ENCODE data around the gene CGB8.
"Not testable (repeated sequence)": the region's sequence is repeated elsewhere in the genome, so short reads cannot be mapped to it uniquely, and the experiment has no call there.

The CGB8 gene

DNA sequence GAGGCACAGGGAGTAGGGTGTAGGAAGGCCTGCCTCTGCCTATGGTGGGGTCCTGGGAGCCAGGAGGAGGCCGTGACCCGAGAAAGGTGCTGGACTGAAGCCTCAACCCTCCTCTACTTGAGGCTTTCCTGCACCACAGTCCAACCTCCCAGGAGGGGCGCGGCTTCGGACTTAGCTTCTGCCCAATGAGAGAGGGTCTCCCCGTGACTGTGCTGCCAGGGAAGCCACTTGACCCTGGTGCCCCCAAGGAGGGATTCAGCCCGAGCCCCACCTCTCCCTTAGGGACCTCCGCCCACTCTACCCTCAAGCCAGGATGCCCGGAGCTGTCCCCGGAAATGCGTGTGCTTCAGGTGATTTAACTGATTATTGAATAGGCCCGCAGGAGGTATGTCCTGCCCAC, at the start of gene CGB8:
Gene CGB8, minus strand, starts transcription at position 101 of the 400 bp plus-strand sequence. CDS start 372 bp downstream, outside the sequence.
- DNase-seq (ENCODE audit: low spot score): not testable (repeated sequence)

DNA sequence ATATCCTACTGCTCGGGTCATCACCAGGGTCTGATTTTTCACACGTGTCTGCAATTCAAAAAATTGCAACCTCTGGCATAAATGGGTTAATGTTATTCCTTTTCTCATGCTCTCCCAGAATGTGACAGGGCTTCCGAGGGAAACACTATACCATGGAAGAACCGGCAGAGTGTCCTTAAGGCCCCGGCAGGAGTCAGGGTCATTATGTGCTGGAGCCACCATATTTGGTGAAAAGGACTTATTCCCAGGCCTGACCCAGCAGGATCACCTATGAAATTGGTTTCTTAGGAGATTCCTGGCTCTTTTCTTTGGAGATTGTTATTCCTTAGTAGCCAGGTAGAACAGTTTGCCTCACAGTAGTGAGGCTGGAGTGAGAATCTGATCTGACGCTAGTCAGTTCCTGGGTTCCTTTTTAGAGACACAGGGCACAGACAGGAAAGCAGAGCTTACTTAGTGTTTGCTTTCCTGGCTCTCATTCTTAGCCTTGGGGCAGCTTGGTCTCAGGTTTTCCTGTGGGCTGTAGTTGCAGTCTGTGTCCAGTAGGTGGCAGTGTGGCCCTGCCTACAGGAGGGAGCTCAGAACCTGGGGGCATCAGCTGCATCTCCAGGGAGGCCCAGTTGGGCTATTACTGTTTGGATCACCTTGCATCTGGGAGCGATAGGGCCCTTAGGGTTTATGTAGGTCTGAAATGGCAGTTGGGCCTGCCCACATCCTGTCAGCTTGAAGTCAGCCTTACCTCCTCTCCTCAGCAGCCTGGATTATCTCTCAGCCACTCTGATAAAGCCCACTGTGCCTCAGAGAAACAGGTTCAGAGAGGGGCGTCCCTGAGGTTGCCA, 48.8 kb upstream of the CGB8 start:
- peak; percentile 84 for DNase-seq (ENCODE audit: low spot score)

DNA sequence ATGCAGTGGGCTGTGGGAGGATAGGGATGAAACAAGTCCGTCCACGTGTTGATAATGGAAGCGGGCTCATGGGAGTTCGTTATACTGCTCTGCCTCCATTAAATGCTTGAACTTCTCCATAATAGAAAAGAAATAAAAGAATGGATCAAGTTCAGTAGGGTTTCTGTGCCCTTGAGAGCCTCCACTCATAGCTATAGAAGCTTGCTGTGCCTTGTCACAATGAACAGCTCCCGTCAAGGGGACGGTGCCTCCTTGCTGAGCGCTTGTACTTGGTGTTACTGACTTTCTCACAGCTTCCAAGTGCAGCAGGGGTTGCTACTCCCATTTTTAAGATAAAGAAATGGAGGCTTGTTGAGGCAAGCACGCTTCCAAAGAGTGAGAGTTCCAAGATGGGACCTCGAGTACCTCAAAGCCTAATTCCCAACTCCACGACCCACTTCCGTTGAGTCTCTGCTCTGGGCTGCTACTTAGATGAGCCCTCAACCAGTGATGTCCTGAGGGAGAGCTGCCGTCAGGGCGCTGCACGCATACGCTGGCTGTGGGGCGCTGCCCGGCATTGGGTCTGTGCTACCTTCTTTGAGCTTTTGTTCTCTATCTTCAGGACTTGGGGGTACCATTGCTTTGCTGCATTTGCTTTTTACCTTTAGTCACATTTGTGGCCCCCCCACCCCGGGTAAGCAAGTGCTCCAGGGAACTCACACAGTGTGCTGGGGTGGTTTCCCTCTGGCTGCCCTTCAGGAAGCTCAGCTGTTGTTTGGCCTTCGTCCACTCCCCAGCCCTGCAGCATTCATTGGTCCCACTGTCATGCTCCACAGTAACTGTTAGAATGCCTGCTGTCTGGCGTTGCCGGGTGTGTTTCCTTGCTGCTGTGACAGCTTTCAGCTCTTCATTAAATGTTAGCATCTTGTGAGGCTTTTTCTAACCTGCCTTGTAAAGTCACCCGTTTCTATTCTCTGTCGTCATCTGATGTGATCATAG, 45.9 kb upstream of the CGB8 start:
- no peak for DNase-seq (ENCODE audit: low spot score)

DNA sequence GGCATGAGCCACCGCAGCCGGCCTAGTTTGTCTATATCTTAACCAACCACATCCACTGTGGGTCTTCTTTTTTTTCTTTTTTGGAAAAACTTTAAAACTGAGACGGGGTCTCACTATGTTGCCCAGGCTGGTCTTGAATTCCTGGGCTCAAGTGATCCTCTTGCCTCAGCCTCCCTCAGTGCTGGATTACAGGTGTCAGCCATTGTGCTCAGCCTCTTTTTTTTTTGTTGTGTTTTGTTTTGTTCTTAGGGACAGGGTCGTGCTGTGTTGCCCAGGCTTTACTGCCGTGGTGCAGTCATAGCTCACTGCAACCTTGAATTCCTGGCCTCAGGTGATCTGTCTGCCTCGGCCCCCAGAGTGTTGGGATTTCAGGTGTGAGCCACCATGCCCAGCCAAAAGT, 43.8 kb upstream of the CGB8 start:
- no peak for DNase-seq (ENCODE audit: low spot score)

DNA sequence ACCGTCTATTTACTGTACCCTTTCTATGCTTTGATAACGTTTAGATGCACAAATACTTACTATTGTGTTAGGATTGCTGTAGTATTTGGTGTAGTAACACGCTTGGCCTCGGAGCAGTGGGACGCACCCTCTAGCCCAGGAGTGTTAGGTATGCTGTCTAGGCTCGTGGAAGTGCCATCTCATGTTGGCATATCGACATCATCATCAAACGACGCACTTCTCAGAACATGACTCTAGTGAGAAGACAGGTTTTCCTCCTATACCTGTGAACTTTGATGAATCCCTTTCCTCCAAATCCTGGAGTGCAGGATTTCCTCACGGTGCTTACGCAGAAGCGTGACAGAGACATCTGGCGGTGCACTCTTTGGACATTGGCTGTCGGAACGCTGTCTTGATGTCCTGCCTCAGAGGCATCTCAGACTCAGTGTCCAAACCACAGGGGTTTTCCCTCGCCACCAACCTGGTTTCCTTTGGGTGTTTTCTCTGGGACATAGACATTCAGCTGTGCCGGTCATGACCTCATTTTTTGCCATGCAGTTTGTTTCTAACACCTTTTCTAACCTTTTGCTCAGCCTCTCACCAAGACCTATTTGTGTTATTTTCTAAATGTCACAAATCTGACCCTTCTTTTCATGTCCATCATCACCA, 42.6 kb upstream of the CGB8 start:
- DNase-seq (ENCODE audit: low spot score): no peak

DNA sequence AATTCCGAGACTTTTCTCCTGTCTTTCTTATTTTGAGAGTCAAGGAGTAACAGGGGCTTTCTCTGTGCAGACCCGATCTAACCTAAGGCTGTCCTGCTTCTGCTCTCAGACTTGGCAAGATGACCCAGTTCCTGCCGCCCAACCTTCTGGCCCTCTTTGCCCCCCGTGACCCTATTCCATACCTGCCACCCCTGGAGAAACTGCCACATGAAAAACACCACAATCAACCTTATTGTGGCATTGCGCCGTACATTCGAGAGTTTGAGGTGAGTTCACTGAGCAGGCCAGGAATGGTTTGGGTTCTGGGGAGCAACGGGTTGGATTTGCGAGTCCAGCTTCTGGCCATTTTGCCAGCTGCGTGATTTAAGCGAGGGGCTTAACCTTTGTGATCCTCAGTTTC, 37.4 kb upstream of the CGB8 start:
- DNase-seq (ENCODE audit: low spot score): no peak

DNA sequence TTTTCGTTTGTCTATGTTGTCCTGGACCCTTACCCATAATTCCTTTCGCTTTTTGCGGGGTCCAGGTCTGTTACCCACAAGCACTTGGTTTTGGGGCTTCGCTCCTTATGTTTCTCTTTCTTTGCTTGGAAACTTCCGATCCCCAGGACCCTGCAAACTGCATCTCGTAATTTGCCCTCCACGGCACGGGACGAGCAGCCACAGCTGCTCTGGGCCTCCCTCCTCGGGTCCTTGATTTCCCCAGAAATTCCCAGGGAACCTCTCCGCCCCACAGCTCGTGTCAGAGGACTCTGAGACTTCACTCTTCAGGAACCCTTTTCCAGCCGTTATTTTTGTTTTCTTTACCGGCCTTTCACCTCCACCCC, 36.9 kb upstream of the CGB8 start:
- DNase-seq (ENCODE audit: low spot score): no peak

DNA sequence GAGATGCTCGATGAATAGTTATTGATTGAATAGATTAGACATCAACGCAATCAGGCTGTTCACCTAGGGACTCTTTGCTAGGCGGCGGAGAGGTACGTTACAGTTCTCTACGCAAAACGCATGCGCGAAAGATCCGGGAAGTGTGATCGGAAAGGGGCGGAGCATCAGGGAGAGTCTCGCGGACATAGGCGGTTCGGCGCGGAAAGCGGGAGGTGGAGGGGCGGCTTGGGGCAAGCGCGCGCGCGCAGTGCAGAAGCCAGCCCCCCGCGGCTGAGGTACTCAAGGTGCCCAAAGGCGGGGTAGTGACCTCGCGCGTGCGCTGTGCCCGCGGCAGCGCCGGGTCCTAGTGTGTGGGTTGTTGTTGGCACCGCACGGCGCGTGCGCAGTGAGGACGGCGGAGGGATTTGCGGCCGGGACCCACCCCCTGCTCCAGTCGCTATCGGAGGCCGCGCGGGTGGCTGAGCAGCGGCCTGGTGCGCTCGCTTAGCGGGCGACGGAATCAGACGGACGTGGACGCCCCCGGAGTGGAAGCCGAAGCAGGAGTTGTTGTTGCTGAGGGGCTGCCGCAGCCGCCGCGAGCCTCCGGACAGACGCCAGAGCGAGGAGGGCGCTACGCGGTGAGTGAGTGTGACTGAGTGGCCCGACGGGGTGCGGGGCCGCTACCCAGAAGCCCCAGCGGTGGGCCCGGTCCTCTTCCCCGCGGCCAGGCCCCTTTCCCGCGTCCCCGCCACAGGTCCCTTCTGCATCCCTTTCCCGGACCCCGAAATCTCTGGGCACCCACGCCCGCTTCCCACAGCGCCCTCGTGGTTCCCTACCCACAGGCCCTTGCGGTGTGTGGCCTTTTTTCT, 36.3 kb upstream of the CGB8 start, which contains the start of gene SNRNP70:
Gene SNRNP70, plus strand, starts transcription at position 432 of the 848 bp plus-strand sequence. CDS start 964 bp downstream, outside the sequence.
- peak; percentile 100 for DNase-seq (ENCODE audit: low spot score)

DNA sequence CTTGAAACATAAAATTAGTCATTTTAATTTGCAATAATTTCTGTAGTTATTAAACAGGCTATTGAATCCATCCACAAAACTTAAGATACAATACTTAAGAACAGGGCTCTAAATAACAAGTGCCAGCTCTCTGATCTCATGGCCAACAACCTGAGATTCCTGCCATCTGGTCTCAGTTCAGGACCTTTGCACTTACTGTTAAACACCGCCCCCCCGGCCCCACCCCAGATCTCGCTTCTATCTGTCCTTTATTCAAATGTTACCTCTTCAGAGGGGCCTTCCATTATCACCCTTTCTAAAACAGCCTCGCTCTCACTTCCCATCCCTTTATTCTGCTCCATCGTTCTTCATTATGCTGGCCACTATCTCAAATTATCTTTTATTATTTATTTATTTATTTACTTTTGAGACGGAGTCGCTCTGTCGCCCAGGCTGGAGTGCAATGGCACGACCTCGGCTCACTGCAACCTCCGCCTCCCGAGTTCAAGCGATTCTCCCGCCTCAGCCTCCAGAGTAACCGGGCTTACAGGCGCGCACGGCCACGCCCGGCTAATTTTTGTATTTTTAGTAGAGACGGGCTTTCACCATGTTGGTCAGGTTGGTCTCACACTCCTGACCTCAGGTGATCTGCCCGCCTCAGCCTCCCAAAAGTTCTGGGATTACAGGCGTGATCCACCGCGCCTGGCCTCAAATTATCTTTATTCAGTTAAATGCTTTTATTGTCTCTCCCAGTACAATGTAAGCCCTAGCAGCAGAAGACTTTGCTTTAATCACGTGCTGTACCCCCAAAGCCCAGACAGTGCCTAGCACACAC, 35.5 kb upstream of the CGB8 start:
- no peak for DNase-seq (ENCODE audit: low spot score)

DNA sequence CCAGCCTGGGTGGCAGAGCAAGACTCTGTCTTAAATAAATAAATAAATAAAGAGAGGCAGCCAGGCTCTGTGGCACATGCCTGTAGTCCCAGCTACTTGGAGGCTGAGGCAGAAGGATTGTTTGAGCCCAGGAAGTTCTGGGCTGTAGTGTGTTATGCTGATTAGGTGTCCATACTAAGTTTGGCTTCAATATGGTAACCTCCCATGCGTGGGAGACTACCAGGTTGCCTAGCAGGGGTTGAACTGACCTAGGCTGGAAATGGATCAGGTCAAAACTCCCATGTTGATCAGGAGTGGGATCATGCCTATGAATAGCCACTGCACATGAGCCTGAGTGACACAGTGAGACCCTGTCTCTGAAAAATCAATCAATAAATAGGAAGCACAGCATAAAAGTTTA, 32.4 kb upstream of the CGB8 start:
- DNase-seq (ENCODE audit: low spot score): no peak

DNA sequence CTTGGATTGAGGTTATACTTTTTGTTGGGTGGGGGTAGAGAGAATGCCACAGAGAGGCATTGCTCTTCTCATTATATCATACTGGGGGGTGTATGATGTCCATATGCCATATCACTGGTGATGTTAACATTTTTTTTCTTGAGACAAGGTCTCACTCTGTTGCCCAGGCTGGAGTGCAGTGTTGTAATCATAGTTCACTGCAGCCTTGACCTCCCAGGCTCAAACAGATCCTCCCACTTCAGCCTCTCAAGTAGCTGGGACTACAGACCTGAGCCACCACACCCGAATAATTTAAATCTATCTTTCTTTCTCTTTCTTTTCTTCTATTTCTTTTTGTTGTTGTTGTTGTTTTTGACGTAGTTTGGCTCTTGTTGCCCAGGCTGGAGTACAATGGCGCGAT, 31.5 kb upstream of the CGB8 start:
- no peak for DNase-seq (ENCODE audit: low spot score)

DNA sequence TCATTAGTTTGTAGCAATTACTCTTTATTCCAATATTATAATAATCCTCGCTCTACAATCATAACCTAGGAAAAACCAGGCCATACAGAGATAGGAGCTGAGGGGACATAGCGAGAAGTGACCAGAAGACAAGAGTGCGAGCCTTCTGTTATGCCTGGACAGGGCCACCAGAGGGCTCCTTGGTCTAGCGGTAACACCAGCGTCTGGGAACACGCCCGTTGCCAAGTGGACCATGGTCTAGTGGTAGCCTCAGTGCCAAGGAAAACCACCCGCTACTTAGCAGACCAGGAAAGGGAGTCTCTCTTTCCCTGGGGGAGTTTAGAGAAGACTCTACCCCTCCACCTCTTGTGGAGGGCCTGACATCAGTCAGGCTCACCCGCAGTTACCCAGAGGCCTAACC, 26.0 kb upstream of the CGB8 start:
- not testable (repeated sequence) for DNase-seq (ENCODE audit: low spot score)

DNA sequence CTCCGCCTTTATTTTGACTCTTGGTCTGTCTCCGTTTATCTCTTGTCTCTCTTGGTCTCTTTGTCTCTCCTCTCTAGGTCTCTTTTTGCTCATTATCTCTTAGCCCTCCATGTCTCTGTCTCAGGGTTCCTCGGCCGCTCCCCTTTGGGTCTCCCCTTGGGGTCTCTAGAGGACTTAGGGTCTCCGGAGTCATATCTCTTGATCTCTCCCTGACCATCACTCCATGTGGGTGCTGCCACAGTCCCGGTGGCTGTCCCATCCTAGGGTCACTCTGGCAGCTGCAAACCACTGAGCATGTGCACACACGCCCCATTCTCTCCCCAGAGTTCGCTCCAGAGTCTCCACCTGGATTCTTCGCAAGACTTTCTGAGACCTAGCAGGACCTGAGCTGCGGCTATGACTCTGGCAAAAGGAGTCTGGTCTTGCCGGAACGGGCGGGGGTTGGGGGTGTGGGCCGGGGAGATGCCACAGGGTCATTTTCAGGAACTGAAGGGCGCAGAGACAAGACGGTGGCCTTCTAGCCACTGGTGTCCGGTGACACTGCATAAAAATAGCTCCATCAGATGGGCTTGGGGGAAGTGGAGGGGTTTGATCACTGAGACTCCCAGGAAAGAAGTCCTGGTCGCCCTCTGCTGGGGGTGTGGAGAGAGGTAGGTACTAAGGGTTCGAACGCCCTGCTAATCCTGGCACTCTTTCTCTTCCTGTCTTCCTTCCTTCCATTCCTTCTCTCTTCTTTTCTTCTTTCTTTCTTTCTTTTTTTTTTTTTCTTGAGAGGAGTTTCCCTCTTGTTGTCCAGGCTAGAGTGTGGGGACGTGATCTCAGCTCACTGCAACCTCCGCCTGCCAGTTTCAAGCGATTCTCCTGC, 24.8 kb upstream of the CGB8 start:
- no peak for DNase-seq (ENCODE audit: low spot score)

DNA sequence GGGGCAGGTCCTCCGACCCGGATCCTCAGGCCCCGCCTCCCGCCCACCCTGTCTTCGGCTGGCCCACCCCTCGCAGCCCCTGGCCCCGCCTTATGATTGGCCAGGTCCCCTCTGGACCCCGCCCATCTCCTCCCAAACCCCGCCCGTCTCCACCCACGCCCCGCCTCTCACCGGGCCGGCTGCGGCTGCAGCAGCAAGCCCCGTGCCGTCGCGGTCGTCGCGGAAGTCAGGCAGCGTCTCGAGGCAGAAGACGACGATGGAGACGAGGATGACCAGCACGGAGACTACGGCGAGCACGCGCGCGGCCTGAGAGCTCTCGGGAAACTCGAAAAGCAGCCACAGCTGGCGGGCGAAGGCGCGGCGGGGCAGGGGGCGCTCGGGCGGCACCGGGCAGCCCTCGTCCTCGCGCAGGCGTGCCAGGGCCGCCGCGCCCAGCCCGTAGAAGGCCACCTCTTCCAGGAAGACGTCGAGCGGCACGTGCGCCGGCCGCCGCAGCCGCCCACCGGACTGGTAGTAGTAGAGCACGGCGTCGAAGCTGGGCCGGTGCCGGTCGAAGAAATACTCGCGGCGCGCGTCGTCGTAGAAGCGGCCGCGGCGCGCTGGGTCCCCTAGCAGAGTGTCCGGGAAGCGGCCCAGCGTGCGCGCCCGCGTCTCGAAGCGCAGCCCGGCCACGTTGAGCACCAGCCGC, 23.1 kb upstream of the CGB8 start:
- no peak for DNase-seq (ENCODE audit: low spot score)

DNA sequence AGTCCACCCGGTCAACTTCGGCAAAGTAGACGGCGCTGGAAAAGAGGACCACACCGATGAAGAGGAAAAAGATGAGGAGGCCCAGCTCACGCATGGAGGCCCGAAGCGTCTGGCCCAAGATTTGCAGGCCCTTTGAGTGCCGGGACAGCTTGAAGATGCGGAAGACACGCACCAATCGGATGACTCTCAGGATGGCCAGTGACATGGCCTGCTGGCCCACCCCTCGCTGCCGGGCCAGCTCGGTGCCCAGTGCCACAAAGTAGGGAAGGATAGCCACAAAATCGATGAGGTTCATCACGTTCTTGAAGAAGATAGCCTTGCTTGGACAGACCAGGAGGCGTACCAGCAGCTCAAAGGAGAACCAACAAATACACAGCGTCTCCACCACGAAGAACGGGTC, 21.5 kb upstream of the CGB8 start:
- no peak for DNase-seq (ENCODE audit: low spot score)

DNA sequence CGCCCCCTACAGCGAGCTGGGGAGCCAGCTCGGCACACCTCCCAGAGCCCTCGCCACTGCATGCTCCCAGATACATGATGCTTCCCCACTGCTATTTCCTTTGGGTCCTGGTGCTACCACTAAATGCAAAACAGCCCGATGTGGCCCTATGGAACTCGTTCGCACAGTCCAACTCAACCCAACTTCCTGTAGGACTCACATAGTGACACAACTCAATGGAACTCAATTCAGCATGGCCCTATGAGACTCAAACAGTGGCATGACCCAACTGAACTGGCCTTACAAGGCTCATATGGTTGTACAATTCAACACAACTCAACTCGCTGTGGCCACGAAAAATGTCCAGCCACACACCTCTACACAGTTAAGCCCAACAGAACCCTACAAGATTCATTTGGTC, 20.1 kb upstream of the CGB8 start:
- no peak for DNase-seq (ENCODE audit: low spot score)

DNA sequence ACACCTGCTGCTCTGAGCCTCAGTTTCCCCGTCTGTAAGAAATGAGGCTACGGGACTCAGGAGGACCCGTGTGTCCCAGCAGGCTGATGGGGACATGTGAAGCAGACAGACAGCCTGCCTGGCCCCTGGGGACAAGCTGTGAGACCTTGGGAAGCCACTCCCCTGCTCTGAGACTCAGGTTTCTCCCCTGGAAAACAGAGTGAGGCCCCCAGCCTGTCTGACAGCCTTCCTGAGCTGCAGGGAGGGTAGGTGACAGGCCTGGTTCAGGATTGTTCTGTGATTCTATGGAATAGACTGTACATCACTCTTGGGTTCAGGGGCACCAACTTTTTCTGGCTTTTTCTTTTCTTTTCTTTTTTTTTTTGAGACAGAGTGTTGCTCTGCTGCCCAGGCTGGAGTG, 18.6 kb upstream of the CGB8 start:
- no peak for DNase-seq (ENCODE audit: low spot score)

DNA sequence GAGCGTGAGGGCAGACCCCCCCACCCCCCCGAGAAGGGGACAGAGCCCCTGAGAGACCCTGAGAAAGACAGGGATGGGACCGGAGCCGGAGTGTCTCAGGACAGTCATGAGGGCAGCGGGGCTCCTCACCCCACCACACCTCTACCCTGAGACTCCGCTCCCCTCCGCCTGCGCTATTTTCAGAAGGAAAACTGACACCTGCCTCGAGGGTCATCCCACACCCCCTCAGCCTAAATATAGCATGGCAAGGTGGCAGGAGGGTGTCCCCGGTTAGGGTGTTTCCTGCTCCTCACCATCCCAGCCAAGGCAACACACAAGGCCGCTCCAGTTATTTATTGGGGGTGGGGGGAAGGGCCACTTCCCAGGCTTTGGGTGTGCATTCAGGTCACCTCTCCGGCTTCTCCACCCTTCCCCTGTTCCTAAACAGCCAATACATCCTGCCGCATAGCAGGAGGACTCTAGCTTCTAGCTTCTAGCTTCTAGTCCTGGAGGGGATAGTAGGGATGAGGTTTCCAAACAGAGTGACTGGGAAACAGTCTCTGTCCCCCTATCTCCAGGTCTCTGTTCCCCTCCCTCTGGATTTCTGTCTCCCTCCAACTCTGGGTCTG, 17.1 kb upstream of the CGB8 start:
- DNase-seq (ENCODE audit: low spot score): no peak

Data from AG20443 (cell line).